Keratinocyte (primary cell): ENCODE data around the gene COX6B1. TPM values are rescaled to one million over a fixed set of nuclear protein-coding genes. Genes with fewer than 3 reads are reported as not detected.

Experiments used
- DNase-seq: peaks from one replicate; pipeline ENCODE4 v3.0.0-alpha.2; 2011; ENCODE audit warnings: low read depth, missing footprints, low spot score
- FAIRE-seq: peaks from 2 replicates; lab custom pipeline; 2011; peaks lifted over from hg19 to GRCh38; lab: Jason Lieb, UNC
- H2AFZ ChIP-seq: 2 replicates; pipeline ENCODE4 v1.6.0; 2012; ENCODE audit warnings: low read length, control low read depth, inconsistent platforms; ENCODE audit not compliant: control insufficient read depth
- H3K27ac ChIP-seq: 2 replicates; pipeline ENCODE4 v1.5.1; 2011; ENCODE audit warnings: low read length; ENCODE audit not compliant: control insufficient read depth, insufficient read depth
- H3K27me3 ChIP-seq: 3 replicates; pipeline ENCODE4 v1.6.0; 2011; ENCODE audit warnings: low read length; ENCODE audit not compliant: control insufficient read depth, insufficient read depth; ENCODE audit errors: extremely low read depth
- H3K36me3 ChIP-seq, 2 experiments: 2 replicates in 1 of 2; 3 replicates in 1 of 2; pipeline ENCODE4 v1.5.1; 2011; ENCODE audit warnings: low read length in 2 of 2, mild to moderate bottlenecking in 1 of 2; ENCODE audit not compliant: control insufficient read depth in 2 of 2, insufficient read depth in 2 of 2; ENCODE audit errors: extremely low read depth in 1 of 2
- H3K4me1 ChIP-seq: 3 replicates; pipeline ENCODE4 v1.5.1; 2011; ENCODE audit warnings: low read length; ENCODE audit not compliant: control insufficient read depth, insufficient read depth; ENCODE audit errors: extremely low read depth
- H3K4me2 ChIP-seq: 3 replicates; pipeline ENCODE4 v1.6.0; 2011; ENCODE audit warnings: low read depth, low read length; ENCODE audit not compliant: control insufficient read depth, insufficient read depth; ENCODE audit errors: extremely low read depth
- H3K4me3 ChIP-seq, 3 experiments: fragments of 200-600 bp in 1 of 3; sonication (generic) in 1 of 3; 2 replicates in 2 of 3; 3 replicates in 1 of 3; pipeline ENCODE4 v1.5.1; 2011 to 2016; ENCODE audit warnings: low read length in 3 of 3, mild to moderate bottlenecking in 3 of 3, control low read depth in 2 of 3, inconsistent platforms in 1 of 3, low read depth in 1 of 3, mixed read lengths in 1 of 3, mixed run types in 1 of 3, moderate library complexity in 1 of 3; ENCODE audit not compliant: control insufficient read depth in 2 of 3, insufficient read depth in 2 of 3; ENCODE audit errors: extremely low read depth in 1 of 3
- H3K79me2 ChIP-seq: 2 replicates; pipeline ENCODE4 v1.6.0; 2012; ENCODE audit warnings: low read length; ENCODE audit not compliant: control insufficient read depth, insufficient read depth
- H3K9ac ChIP-seq: 3 replicates; pipeline ENCODE4 v1.6.0; 2011; ENCODE audit warnings: low read length; ENCODE audit not compliant: control insufficient read depth, insufficient read depth; ENCODE audit errors: extremely low read depth
- H3K9me1 ChIP-seq: 3 replicates; pipeline ENCODE4 v1.6.0; 2011; ENCODE audit warnings: low read length; ENCODE audit not compliant: control insufficient read depth, insufficient read depth; ENCODE audit errors: extremely low read depth
- H3K9me3 ChIP-seq: 2 replicates; pipeline ENCODE4 v1.5.1; 2012; ENCODE audit warnings: low read depth, low read length; ENCODE audit not compliant: control insufficient read depth
- H4K20me1 ChIP-seq: 3 replicates; pipeline ENCODE4 v1.6.0; 2011; ENCODE audit warnings: low read length; ENCODE audit not compliant: control insufficient read depth, insufficient read depth; ENCODE audit errors: extremely low read depth
- CTCF ChIP-seq, 3 experiments: IDR thresholded peaks in 1 of 3; conservative IDR thresholded peaks in 1 of 3; optimal IDR thresholded peaks in 1 of 3; 2 replicates in 2 of 3; 3 replicates in 1 of 3; pipeline versions ENCODE3 to v1.5.1; 2011; ENCODE audit warnings: low read length in 3 of 3, mild to moderate bottlenecking in 3 of 3, moderate library complexity in 2 of 3, control low read depth in 1 of 3, inconsistent platforms in 1 of 3; ENCODE audit not compliant: insufficient read depth in 2 of 3; ENCODE audit errors: extremely low read depth in 1 of 3
- EZH2 ChIP-seq: IDR thresholded peaks from one replicate; pipeline ENCODE4 v1.6.1; 2012; ENCODE audit warnings: inconsistent platforms, mild to moderate bottlenecking, low read length, moderate library complexity
- dilution Hi-C: fragments of 300-500 bp; cut with MboI; formaldehyde crosslinking; loops from one replicate; pipeline ENCODE4 v1.7.0; 2020; ENCODE audit warnings: low sequenced_read_pairs; ENCODE audit not compliant: extremely low pct_ligation_motif_present
- polyA plus RNA-seq, 5 experiments: library from polyadenylated mRNA; depleted of rRNA in 3 of 5; stranded (reverse) in 3 of 5; stranded (forward) in 1 of 5; unstranded in 1 of 5; fragments of >200 nt; gene quantifications; 1 replicate in 1 of 5; 2 replicates in 3 of 5; 3 replicates in 1 of 5; pipeline versions ENCODE4 v1.2.1 to v1.2.3, GENCODE V29; 2011 to 2012; ENCODE audit warnings: missing spikeins in 2 of 5, low read depth in 1 of 5, low replicate concordance in 1 of 5

The COX6B1 gene
- polyA plus RNA-seq, 1 donor (not counting 4 experiments of a cell fraction or from before 2014, with no cell fraction given) = 509 TPM

- Histone ChIP-seq H2AFZ (no peak overlapping the region), H3K27me3 (no peaks in the 10 kb centered on the region), H3K36me3 (peaks cover 0 to 4% of the 10 kb centered on the region in 2 experiments), H3K79me2 (no peaks in the 10 kb centered on the region), H3K27ac (no peak overlapping the region), H3K4me1 (peaks cover 3% of the 10 kb centered on the region), H3K9me3 (no peaks in the 10 kb centered on the region), H3K4me3 (no peak overlapping the region), H4K20me1 (no peaks in the 10 kb centered on the region), H3K4me2 (peak overlapping the region; percentile 75), H3K9me1 (no peaks in the 10 kb centered on the region), H3K9ac (no peak overlapping the region)
- FAIRE-seq = no peak
- no peak for TF ChIP-seq EZH2
- no peak for TF ChIP-seq CTCF (optimal IDR thresholded peaks at IDR 0.05 in 1 of 3, IDR thresholded peaks at IDR 0.05 in 1 of 3, conservative IDR thresholded peaks at IDR 0.05 in 1 of 3; ENCODE audit: extremely low read depth in 1 of 3, insufficient read depth in 2 of 3, low read length in 3 of 3)
- dilution Hi-C loops = no loop called here
- no peak for DNase-seq
Observed at GRCh38 chr19:35613574-35613973, 34.5 kb upstream of the COX6B1 start.

GRCh38 chr19:35615036-35615435 lies 33.1 kb upstream of the COX6B1 start:
- FAIRE-seq = no peak
- Histone ChIP-seq H4K20me1 (no peaks in the 10 kb centered on the region), H3K4me2 (no peak overlapping the region), H2AFZ (no peak overlapping the region), H3K9me1 (no peaks in the 10 kb centered on the region), H3K9me3 (no peaks in the 10 kb centered on the region), H3K9ac (no peak overlapping the region), H3K27ac (no peak overlapping the region), H3K4me3 (no peak overlapping the region), H3K36me3 (peaks cover 0 to 4% of the 10 kb centered on the region in 2 experiments), H3K79me2 (no peaks in the 10 kb centered on the region), H3K4me1 (peaks cover 3% of the 10 kb centered on the region), H3K27me3 (no peaks in the 10 kb centered on the region)
- dilution Hi-C loops = no loop called here
- TF ChIP-seq EZH2 (no peak), CTCF (optimal IDR thresholded peaks at IDR 0.05 in 1 of 3, IDR thresholded peaks at IDR 0.05 in 1 of 3, conservative IDR thresholded peaks at IDR 0.05 in 1 of 3; ENCODE audit: extremely low read depth in 1 of 3, insufficient read depth in 2 of 3, low read length in 3 of 3) (no peak)
- no peak for DNase-seq
